SU-DHL-6 (cell line): ENCODE results near the gene TMEM175.

Experiments
- H2AFZ ChIP-seq: fragments of 200-600 bp; sonication (generic); 2 replicates; pipeline ENCODE4 v1.6.1; 2014; ENCODE audit warnings: low read depth, mild to moderate bottlenecking, moderate library complexity, mixed read lengths, antibody characterized with exemption, low read length; ENCODE audit not compliant: severe bottlenecking
- H3F3A ChIP-seq: fragments of 200-600 bp; shearing (Covaris generic); 2 replicates; pipeline ENCODE4 v1.6.0; 2016; ENCODE audit warnings: antibody characterized with exemption, mild to moderate bottlenecking; ENCODE audit not compliant: insufficient read depth
- H3K27ac ChIP-seq: fragments of 200-600 bp; sonication (generic); 2 replicates; pipeline ENCODE4 v1.5.1; 2016; ENCODE audit warnings: low read depth, mild to moderate bottlenecking, low read length, moderate library complexity, mixed read lengths
- H3K27me3 ChIP-seq: fragments of 200-600 bp; sonication (generic), shearing (Covaris generic); 2 replicates; pipeline ENCODE4 v1.6.0; 2014; ENCODE audit warnings: mild to moderate bottlenecking, low read length
- H3K36me3 ChIP-seq: fragments of 200-600 bp; sonication (generic); 2 replicates; pipeline ENCODE4 v1.6.1; 2014; ENCODE audit warnings: mild to moderate bottlenecking, low read length, mixed read lengths
- H3K4me2 ChIP-seq: fragments of 300-600, 200-600 bp; shearing (Covaris generic), sonication (generic); 2 replicates; pipeline ENCODE4 v1.6.0; 2014; ENCODE audit warnings: low read length, low read depth, mild to moderate bottlenecking; ENCODE audit not compliant: poor library complexity, severe bottlenecking
- H3K4me3 ChIP-seq: fragments of 200-600 bp; sonication (generic); 2 replicates; pipeline ENCODE4 v1.5.1; 2014; ENCODE audit warnings: antibody characterized with exemption, low read length, mild to moderate bottlenecking, mixed read lengths; ENCODE audit not compliant: insufficient read depth, poor library complexity, severe bottlenecking
- H3K79me2 ChIP-seq: fragments of 200-600 bp; sonication (generic); 2 replicates; pipeline ENCODE4 v1.6.1; 2014; ENCODE audit warnings: mild to moderate bottlenecking, low read length, moderate library complexity; ENCODE audit not compliant: insufficient read depth
- H3K9ac ChIP-seq: fragments of 200-600 bp; sonication (generic); 2 replicates; pipeline ENCODE4 v1.7.0; 2014; ENCODE audit warnings: mild to moderate bottlenecking, low read length
- H3K9me2 ChIP-seq: fragments of 200-600 bp; sonication (generic); replicated peaks from 2 replicates; pipeline ENCODE4 v1.6.1; 2014; ENCODE audit warnings: low read length; ENCODE audit not compliant: insufficient read depth
- H3K9me3 ChIP-seq: fragments of 200-600 bp; sonication (generic); 2 replicates; pipeline ENCODE4 v1.6.1; 2014; ENCODE audit warnings: low read length, mixed read lengths; ENCODE audit not compliant: insufficient read depth
- H4K20me1 ChIP-seq: fragments of 200-600 bp; sonication (generic); 2 replicates; pipeline ENCODE4 v1.6.1; 2014; ENCODE audit warnings: low read depth, mild to moderate bottlenecking, antibody characterized with exemption, low read length, moderate library complexity, mixed read lengths
- EZH2phosphoT487 ChIP-seq: fragments of 200-600 bp; sonication (generic), shearing (Covaris generic); conservative IDR thresholded peaks from 2 replicates; pipeline ENCODE4 v1.6.1; 2018; ENCODE audit warnings: mild to moderate bottlenecking, antibody characterized with exemption, low read length, moderate library complexity, mixed read lengths
- TF ChIP-seq, protein P1 (sequence below): fragments of 200-600 bp; sonication (generic); IDR thresholded peaks from one replicate; pipeline ENCODE4 v1.5.1; 2017; ENCODE audit warnings: antibody characterized with exemption, mild to moderate bottlenecking, low read length, moderate library complexity; ENCODE audit not compliant: insufficient read depth, poor library complexity, severe bottlenecking

The TMEM175 gene

DNA sequence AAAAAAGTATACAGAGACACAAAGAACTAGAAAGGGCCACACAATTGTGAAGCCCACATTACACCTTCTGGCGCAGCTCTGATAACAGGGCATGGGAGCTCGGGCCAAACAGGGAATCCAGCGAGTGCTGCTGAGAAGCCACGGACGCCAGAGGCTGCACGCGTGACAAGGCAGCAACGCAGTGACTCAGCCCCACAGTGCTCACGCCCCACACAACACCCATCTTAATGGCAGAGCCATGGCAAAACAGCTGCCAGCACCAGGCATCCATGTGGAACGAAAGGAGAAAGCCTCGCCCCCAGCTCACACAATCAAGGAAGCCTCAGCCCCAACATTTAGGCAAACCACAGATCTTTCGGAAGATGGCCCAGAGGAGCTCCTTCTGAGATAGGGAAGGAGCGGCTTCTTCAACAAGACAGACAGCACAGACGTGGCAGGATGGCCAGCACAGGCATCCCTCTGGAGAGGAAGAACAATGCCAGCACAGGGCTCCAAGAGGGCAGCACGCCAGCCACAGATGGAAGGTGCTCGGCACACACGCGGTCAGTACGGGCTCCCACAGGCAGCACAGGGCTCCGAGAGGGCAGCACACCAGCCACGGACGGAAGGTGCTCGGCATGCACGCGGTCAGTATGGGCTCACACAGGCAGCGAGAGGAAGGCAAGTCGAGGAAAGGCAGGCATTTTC, 33.2 kb upstream of the TMEM175 start:
- no peaks in the 10 kb centered on the region for H3K36me3 ChIP-seq
- no peak for TF ChIP-seq EZH2phosphoT487
- TF ChIP-seq, protein P1, sequence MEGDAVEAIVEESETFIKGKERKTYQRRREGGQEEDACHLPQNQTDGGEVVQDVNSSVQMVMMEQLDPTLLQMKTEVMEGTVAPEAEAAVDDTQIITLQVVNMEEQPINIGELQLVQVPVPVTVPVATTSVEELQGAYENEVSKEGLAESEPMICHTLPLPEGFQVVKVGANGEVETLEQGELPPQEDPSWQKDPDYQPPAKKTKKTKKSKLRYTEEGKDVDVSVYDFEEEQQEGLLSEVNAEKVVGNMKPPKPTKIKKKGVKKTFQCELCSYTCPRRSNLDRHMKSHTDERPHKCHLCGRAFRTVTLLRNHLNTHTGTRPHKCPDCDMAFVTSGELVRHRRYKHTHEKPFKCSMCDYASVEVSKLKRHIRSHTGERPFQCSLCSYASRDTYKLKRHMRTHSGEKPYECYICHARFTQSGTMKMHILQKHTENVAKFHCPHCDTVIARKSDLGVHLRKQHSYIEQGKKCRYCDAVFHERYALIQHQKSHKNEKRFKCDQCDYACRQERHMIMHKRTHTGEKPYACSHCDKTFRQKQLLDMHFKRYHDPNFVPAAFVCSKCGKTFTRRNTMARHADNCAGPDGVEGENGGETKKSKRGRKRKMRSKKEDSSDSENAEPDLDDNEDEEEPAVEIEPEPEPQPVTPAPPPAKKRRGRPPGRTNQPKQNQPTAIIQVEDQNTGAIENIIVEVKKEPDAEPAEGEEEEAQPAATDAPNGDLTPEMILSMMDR: no peak

DNA sequence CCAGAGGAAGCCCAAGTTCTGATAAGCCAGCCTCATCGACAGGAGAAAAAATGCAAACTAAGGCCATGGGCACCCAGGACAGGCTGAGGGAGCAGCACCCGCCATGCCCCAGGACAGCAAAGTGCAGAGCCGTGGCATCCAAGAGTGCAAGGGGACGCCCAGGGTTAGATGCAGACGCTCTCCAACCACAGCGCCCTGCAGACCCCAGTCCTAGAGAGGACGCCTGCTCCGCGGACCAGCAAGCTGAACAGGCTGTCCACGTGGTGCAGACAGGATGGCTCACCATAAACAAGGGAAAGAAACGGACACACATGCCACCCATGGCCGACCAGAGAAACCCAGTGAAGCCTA, 32.7 kb upstream of the TMEM175 start:
- no peaks in the 10 kb centered on the region for H3K36me3 ChIP-seq
- no peak overlapping the region for H3K9ac ChIP-seq
- no peaks in the 10 kb centered on the region for H3K27me3 ChIP-seq
- no peaks in the 10 kb centered on the region for H3K9me2 ChIP-seq
- no peaks in the 10 kb centered on the region for H3F3A ChIP-seq
- H3K9me3 ChIP-seq: no peaks in the 10 kb centered on the region
- no peak overlapping the region for H3K4me2 ChIP-seq
- H4K20me1 ChIP-seq: no peaks in the 10 kb centered on the region
- H3K79me2 ChIP-seq: peaks cover 3% of the 10 kb centered on the region; the same call in 1 of the 2 replicates
- no peak for TF ChIP-seq EZH2phosphoT487
- TF ChIP-seq, protein P1: no peak
- H3K4me3 ChIP-seq: no peak overlapping the region
- H2AFZ ChIP-seq: no peak overlapping the region
- no peak overlapping the region for H3K27ac ChIP-seq

More for the DNA sequence above, 33.2 kb upstream of the TMEM175 start:
- H3K27me3 ChIP-seq: no peaks in the 10 kb centered on the region
- H3K4me2 ChIP-seq: no peak overlapping the region
- H3F3A ChIP-seq: no peaks in the 10 kb centered on the region
- H2AFZ ChIP-seq: no peak overlapping the region
- H3K4me3 ChIP-seq: no peak overlapping the region
- H3K9ac ChIP-seq: no peak overlapping the region
- no peaks in the 10 kb centered on the region for H3K9me2 ChIP-seq
- H3K79me2 ChIP-seq: peaks cover 3% of the 10 kb centered on the region; the same call in 1 of the 2 replicates
- no peaks in the 10 kb centered on the region for H4K20me1 ChIP-seq
- H3K27ac ChIP-seq: no peak overlapping the region
- H3K9me3 ChIP-seq: no peaks in the 10 kb centered on the region

DNA sequence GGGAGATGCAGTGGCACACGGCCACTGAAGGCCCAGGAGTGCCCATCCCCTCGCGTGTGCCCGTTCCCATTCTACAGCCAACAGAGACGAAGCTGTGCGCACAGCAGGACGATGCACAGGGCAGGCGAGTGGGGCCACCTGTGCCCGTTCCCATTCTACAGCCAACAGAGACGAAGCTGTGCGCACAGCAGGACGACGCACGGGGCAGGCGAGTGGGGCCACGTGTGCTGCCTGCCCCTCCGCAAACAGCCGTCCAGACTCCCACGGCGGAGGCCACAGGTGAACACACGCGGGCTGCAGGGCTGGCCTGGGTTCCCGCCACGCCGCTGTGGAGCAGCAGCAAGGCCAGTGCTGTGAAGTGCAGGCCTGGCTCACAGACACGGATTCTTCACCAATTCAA, 32.2 kb upstream of the TMEM175 start:
- no peaks in the 10 kb centered on the region for H3K27me3 ChIP-seq
- no peak for TF ChIP-seq EZH2phosphoT487
- TF ChIP-seq, protein P1: no peak
- no peaks in the 10 kb centered on the region for H3K9me2 ChIP-seq
- no peaks in the 10 kb centered on the region for H4K20me1 ChIP-seq
- H3K9ac ChIP-seq: no peak overlapping the region
- no peaks in the 10 kb centered on the region for H3K36me3 ChIP-seq
- no peaks in the 10 kb centered on the region for H3F3A ChIP-seq
- H2AFZ ChIP-seq: no peak overlapping the region
- H3K27ac ChIP-seq: no peak overlapping the region
- H3K4me2 ChIP-seq: no peak overlapping the region
- peaks cover 3% of the 10 kb centered on the region; the same call in 1 of the 2 replicates for H3K79me2 ChIP-seq
- no peaks in the 10 kb centered on the region for H3K9me3 ChIP-seq
- no peak overlapping the region for H3K4me3 ChIP-seq
